ENCODE data around the gene TLL1.
A peak's percentile ranks its signal among the peaks of the same experiment; 100 is the strongest.

DNA sequence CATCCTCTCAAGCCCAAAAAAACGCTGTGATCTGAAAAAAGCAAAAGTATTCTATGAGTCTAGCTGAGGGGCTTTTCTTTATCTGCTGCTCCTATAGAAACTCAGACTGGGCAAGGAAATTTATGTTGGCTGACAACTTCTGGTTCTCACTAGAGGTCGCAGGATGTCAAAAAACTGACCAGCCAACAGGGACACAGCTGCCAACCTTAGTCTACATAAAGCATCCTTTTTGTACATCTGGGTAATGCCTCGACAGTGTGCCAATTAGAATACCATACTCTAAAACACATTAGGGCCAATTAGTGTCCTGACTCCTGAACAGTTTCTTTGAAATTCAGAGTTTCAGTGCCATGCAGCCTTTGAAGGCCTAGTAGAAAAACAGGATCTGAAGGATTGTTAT is 8.8 kb upstream of the TLL1 start:
- TF ChIP-seq CTCF (IDR thresholded peaks at IDR 0.05) (peak in 1 of 7 experiments; percentile 9), POLR2A (IDR thresholded peaks at IDR 0.05) (no peak)

All from body of pancreas (tissue), 4 donors.